Measurements from ENCODE around the gene SPOCK1. TPM values are rescaled to one million over a fixed set of nuclear protein-coding genes. Genes with fewer than 3 reads are reported as not detected.

The SPOCK1 gene
- total RNA-seq, 1 experiment from 2014 or later = 0.27 TPM

- no peaks in the 10 kb centered on the region for H3K4me1 ChIP-seq (ENCODE audit: control insufficient read depth in 1 of 2, insufficient read depth in 2 of 2, low read length in 2 of 2)
- H3K9me3 ChIP-seq (ENCODE audit: control insufficient read depth in 1 of 2, insufficient read depth in 1 of 2, low read depth in 1 of 2, low read length in 2 of 2) = no peaks in the 10 kb centered on the region
- no peaks in the 10 kb centered on the region for H3K79me2 ChIP-seq (ENCODE audit: insufficient read depth, low read length)
- H3K9ac ChIP-seq (ENCODE audit: low read length) = no peak overlapping the region
- DNase-seq (ENCODE audit: low read depth, low spot score) = no peak
- no peak overlapping the region for H2AFZ ChIP-seq (ENCODE audit: low read depth, low read length, poor library complexity, severe bottlenecking)
- no peaks in the 10 kb centered on the region for H3K36me3 ChIP-seq (ENCODE audit: control insufficient read depth in 1 of 2, insufficient read depth in 2 of 2, low read length in 2 of 2)
- H3K27ac ChIP-seq (ENCODE audit: low read depth, low read length) = no peak overlapping the region
- H3K9me2 ChIP-seq (ENCODE audit: insufficient read depth) = no peaks in the 10 kb centered on the region
- intact Hi-C loops (cut with micrococcal nuclease) = no loop called here
- peaks cover 80% of the 10 kb centered on the region for H3K27me3 ChIP-seq (ENCODE audit: insufficient read depth, low read length)
- H3K4me3 ChIP-seq (replicated peaks in 1 of 2; ENCODE audit: low read depth in 1 of 2, low read length in 2 of 2) = no peak overlapping the region
- no peak for ATAC-seq
- no peak overlapping the region for H3K4me2 ChIP-seq (ENCODE audit: low read length)
- ChIA-PET POLR2A (no interaction called here), CTCF (no interaction called here), RAD21 (ENCODE audit: low non-redundant PET in 1 of 2, low total read pairs in 2 of 2, uncharacterized antibody in 2 of 2, unreplicated experiment in 2 of 2) (no interaction called here)
- BruUV-seq (replicated peaks) = no TSS peak
- no peaks in the 10 kb centered on the region for H4K20me1 ChIP-seq (ENCODE audit: insufficient read depth)
- TF ChIP-seq ZBTB33 (IDR thresholded peaks at IDR 0.05; ENCODE audit: extremely low read depth, insufficient replicate concordance, low read length) (no peak), CTCF (IDR thresholded peaks at IDR 0.05 in 2 of 3, conservative IDR thresholded peaks at IDR 0.05 in 1 of 3; ENCODE audit: borderline replicate concordance in 1 of 3, insufficient read depth in 1 of 3, low read depth in 2 of 3, low read length in 2 of 3) (no peak), SRF (IDR thresholded peaks at IDR 0.05; ENCODE audit: low read depth) (no peak), SIN3A (IDR thresholded peaks at IDR 0.05; ENCODE audit: low read depth) (no peak), SP1 (IDR thresholded peaks at IDR 0.05; ENCODE audit: low read depth) (no peak), FOSL1 (IDR thresholded peaks at IDR 0.05; ENCODE audit: low read depth) (no peak), TCF7L2 (IDR thresholded peaks at IDR 0.05; ENCODE audit: borderline replicate concordance, extremely low read depth, insufficient read depth, insufficient read length) (no peak), REST (IDR thresholded peaks at IDR 0.05; ENCODE audit: low read depth) (no peak), ZFX (IDR thresholded peaks at IDR 0.05) (no peak), CEBPB (IDR thresholded peaks at IDR 0.05; ENCODE audit: low read depth) (no peak), POLR2AphosphoS5 (IDR thresholded peaks at IDR 0.05; ENCODE audit: low read depth, low read length) (no peak)
These were observed 314.4 kb downstream of the SPOCK1 start for GRCh38 chr5:137184734-137185133.

Data from HCT116 (cell line).